ENCODE data around the gene LRRFIP1.
A peak's percentile ranks its signal among the peaks of the same experiment; 100 is the strongest.

The LRRFIP1 gene

GRCh38 chr2:237717366-237718276 is 90.2 kb downstream of the LRRFIP1 start:
- no peak for TF ChIP-seq GATA1 (IDR thresholded peaks at IDR 0.05; ENCODE audit: low read depth, low read length)
- no peak for TF ChIP-seq POLR2A (IDR thresholded peaks at IDR 0.05; ENCODE audit: low read length)

GRCh38 chr2:237718277-237718634 is 90.9 kb downstream of the LRRFIP1 start:
- no peak for DNase-seq
- TF ChIP-seq GATA1 (IDR thresholded peaks at IDR 0.05; ENCODE audit: low read depth, low read length) (no peak), POLR2A (IDR thresholded peaks at IDR 0.05; ENCODE audit: low read length) (no peak)

More at GRCh38 chr2:237717366-237718276, 90.2 kb downstream of the LRRFIP1 start:
- DNase-seq, result no peak

GRCh38 chr2:237720444-237720843 is 93.1 kb downstream of the LRRFIP1 start:
- no peak for TF ChIP-seq POLR2A (IDR thresholded peaks at IDR 0.05; ENCODE audit: low read length)
- TF ChIP-seq GATA1 (IDR thresholded peaks at IDR 0.05; ENCODE audit: low read depth, low read length), result no peak
- no peak for DNase-seq

GRCh38 chr2:237720957-237721356 is 93.6 kb downstream of the LRRFIP1 start:
- DNase-seq, result no peak
- TF ChIP-seq GATA1 (IDR thresholded peaks at IDR 0.05; ENCODE audit: low read depth, low read length) (no peak), POLR2A (IDR thresholded peaks at IDR 0.05; ENCODE audit: low read length) (no peak)

GRCh38 chr2:237721458-237721857 is 94.1 kb downstream of the LRRFIP1 start:
- TF ChIP-seq GATA1 (IDR thresholded peaks at IDR 0.05; ENCODE audit: low read depth, low read length) (no peak), POLR2A (IDR thresholded peaks at IDR 0.05; ENCODE audit: low read length) (no peak)
- DNase-seq, result no peak

- no peak for DNase-seq
- TF ChIP-seq POLR2A (IDR thresholded peaks at IDR 0.05; ENCODE audit: low read length) (no peak), GATA1 (IDR thresholded peaks at IDR 0.05; ENCODE audit: low read depth, low read length) (no peak)
These were observed 95.2 kb downstream of the LRRFIP1 start for GRCh38 chr2:237722616-237723015.

- TF ChIP-seq GATA1 (IDR thresholded peaks at IDR 0.05; ENCODE audit: low read depth, low read length), result no peak
- TF ChIP-seq POLR2A (IDR thresholded peaks at IDR 0.05; ENCODE audit: low read length), result no peak
- no peak for DNase-seq
These were observed 95.6 kb downstream of the LRRFIP1 start for GRCh38 chr2:237723023-237723422.

GRCh38 chr2:237723602-237724001 is 96.2 kb downstream of the LRRFIP1 start:
- TF ChIP-seq POLR2A (IDR thresholded peaks at IDR 0.05; ENCODE audit: low read length) (no peak), GATA1 (IDR thresholded peaks at IDR 0.05; ENCODE audit: low read depth, low read length) (no peak)
- DNase-seq, result peak; percentile 75 to 85

- TF ChIP-seq GATA1 (IDR thresholded peaks at IDR 0.05; ENCODE audit: low read depth, low read length) (no peak), POLR2A (IDR thresholded peaks at IDR 0.05; ENCODE audit: low read length) (no peak)
- DNase-seq, result no peak
These were observed 97.6 kb downstream of the LRRFIP1 start for GRCh38 chr2:237724811-237725478.

GRCh38 chr2:237725661-237726060 is 98.3 kb downstream of the LRRFIP1 start:
- DNase-seq, result no peak
- no peak for TF ChIP-seq POLR2A (IDR thresholded peaks at IDR 0.05; ENCODE audit: low read length)
- no peak for TF ChIP-seq GATA1 (IDR thresholded peaks at IDR 0.05; ENCODE audit: low read depth, low read length)

GRCh38 chr2:237726401-237726830 is 99.0 kb downstream of the LRRFIP1 start:
- DNase-seq, result no peak
- TF ChIP-seq GATA1 (IDR thresholded peaks at IDR 0.05; ENCODE audit: low read depth, low read length) (no peak), POLR2A (IDR thresholded peaks at IDR 0.05; ENCODE audit: low read length) (no peak)

GRCh38 chr2:237727363-237727762 is 100.0 kb downstream of the LRRFIP1 start:
- no peak for TF ChIP-seq GATA1 (IDR thresholded peaks at IDR 0.05; ENCODE audit: low read depth, low read length)
- no peak for TF ChIP-seq POLR2A (IDR thresholded peaks at IDR 0.05; ENCODE audit: low read length)
- DNase-seq, result no peak

GRCh38 chr2:237729681-237730475 is 102.5 kb downstream of the LRRFIP1 start:
- DNase-seq, result no peak
- TF ChIP-seq POLR2A (IDR thresholded peaks at IDR 0.05; ENCODE audit: low read length) (no peak), GATA1 (IDR thresholded peaks at IDR 0.05; ENCODE audit: low read depth, low read length) (no peak)

- TF ChIP-seq GATA1 (IDR thresholded peaks at IDR 0.05; ENCODE audit: low read depth, low read length) (no peak), POLR2A (IDR thresholded peaks at IDR 0.05; ENCODE audit: low read length) (no peak)
- peak in 1 of 2 experiments; percentile 13 for DNase-seq
These were observed 104.3 kb downstream of the LRRFIP1 start for GRCh38 chr2:237731663-237732062.
